Measurements from ENCODE around the gene IRS1. TPM values are rescaled to one million over a fixed set of nuclear protein-coding genes. Genes with fewer than 3 reads are reported as not detected.

Gene IRS1
- total RNA-seq, 1 donor from 2014 or later = 19.8 TPM

DNA sequence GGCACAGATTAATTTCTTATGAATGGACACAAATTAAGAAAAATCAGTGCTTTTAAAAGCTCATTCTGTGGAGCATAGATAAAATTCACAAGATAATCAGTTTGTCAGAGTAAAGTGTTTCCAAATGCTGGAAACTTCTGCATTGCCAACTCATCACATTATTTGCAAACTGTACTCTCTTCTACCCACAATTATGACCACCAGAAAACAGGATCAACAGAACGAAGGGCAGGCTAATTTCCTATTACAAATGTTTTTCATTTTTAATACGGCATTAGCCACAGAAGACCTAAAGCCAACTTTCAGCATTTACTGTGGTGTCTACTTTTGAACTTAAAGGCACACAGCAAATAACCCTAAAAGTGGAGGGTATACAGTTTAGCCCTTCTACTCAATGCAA, 6.0 kb downstream of the IRS1 start:
- no peaks in the 10 kb centered on the region for H3K27me3 Mint-ChIP-seq (ENCODE audit: unreplicated experiment)
- H3K4me3 Mint-ChIP-seq (ENCODE audit: unreplicated experiment) = peak overlapping the region; percentile 72
- no peaks in the 10 kb centered on the region for H3K9me3 Mint-ChIP-seq (ENCODE audit: unreplicated experiment)
- H3K27ac Mint-ChIP-seq (ENCODE audit: unreplicated experiment) = peak overlapping the region; percentile 88
- H3K36me3 Mint-ChIP-seq (ENCODE audit: unreplicated experiment) = peaks cover 10% of the 10 kb centered on the region
- H3K4me1 Mint-ChIP-seq (ENCODE audit: unreplicated experiment) = peaks cover 86% of the 10 kb centered on the region
- TF ChIP-seq, protein P1, sequence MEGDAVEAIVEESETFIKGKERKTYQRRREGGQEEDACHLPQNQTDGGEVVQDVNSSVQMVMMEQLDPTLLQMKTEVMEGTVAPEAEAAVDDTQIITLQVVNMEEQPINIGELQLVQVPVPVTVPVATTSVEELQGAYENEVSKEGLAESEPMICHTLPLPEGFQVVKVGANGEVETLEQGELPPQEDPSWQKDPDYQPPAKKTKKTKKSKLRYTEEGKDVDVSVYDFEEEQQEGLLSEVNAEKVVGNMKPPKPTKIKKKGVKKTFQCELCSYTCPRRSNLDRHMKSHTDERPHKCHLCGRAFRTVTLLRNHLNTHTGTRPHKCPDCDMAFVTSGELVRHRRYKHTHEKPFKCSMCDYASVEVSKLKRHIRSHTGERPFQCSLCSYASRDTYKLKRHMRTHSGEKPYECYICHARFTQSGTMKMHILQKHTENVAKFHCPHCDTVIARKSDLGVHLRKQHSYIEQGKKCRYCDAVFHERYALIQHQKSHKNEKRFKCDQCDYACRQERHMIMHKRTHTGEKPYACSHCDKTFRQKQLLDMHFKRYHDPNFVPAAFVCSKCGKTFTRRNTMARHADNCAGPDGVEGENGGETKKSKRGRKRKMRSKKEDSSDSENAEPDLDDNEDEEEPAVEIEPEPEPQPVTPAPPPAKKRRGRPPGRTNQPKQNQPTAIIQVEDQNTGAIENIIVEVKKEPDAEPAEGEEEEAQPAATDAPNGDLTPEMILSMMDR (IDR thresholded peaks at IDR 0.05) = no peak
- no peak for DNase-seq (ENCODE audit: extremely low spot score, unreplicated experiment)

DNA sequence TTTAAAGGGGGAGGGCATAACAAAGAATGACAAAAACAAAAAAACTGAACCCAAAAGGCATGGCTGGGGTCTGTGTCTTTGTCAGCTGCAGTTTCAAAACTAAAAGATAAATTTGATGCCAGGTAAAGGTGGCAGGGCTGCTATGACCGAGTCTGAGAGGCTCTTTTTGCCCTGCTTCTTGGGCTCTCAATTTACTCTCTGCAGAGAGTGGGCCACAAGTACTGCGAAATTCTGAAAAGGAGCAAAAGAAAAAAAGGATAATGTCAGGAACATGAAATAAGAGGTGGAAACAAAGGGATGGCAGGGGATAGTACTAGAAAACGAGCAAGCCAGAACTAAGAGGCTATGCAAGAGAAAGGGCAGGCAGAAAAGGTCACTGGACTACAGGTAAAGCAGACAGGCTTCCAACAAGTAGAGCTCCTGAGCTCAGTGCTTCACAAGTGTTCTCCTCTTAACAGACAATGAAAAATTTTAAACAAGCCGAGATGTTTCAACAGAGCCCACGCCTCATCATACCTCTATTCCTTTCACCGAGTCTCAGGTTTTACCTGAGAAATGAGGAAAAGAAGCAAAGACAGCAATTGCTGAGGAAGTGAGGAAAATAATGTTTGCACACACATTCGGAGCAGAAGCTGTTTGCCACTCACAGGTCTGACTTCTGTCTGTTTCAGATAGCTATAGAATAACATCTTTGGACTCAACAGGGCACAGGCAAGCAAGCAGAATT, 7.3 kb downstream of the IRS1 start:
- TF ChIP-seq, protein P1 (IDR thresholded peaks at IDR 0.05) = no peak
- Mint-ChIP-seq H3K27me3 (ENCODE audit: unreplicated experiment) (no peaks in the 10 kb centered on the region), H3K27ac (ENCODE audit: unreplicated experiment) (peak overlapping the region; percentile 88), H3K4me1 (ENCODE audit: unreplicated experiment) (peaks cover 91% of the 10 kb centered on the region), H3K4me3 (ENCODE audit: unreplicated experiment) (peak overlapping the region; percentile 72), H3K9me3 (ENCODE audit: unreplicated experiment) (no peaks in the 10 kb centered on the region), H3K36me3 (ENCODE audit: unreplicated experiment) (peaks cover 9% of the 10 kb centered on the region)
- DNase-seq (ENCODE audit: extremely low spot score, unreplicated experiment) = no peak

DNA sequence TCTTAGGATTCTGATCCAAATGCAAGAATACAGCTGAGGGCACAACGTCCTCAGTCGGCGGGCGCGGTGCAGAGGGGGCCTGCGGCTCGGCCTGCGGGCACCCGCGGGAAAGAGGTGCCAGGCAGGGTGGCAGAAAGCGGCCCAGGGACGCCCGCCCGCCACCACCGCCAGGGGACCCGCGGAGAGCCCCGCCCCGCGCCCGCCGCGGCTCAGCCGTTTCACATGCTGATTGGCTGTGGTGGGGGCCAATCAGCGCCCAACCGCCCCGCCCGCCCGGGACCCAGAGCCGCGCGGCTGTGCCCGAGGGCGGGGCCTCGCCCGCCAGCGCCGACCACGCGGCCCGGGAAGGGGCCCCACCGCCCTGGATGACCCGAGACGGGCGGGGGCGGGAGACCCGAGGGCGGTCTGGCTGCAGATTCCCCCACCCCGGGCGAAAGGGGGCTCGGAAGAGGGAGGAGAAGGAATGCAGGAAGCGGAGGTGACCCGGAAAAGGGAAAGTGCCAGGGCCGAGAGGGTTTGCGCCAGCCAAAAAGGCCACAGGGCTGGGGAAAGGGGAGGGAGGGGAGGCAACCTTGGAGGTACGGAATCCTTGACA, 8.0 kb downstream of the IRS1 start:
- no peaks in the 10 kb centered on the region for H3K9me3 Mint-ChIP-seq (ENCODE audit: unreplicated experiment)
- peak overlapping the region; percentile 72 for H3K4me3 Mint-ChIP-seq (ENCODE audit: unreplicated experiment)
- H3K27me3 Mint-ChIP-seq (ENCODE audit: unreplicated experiment) = no peaks in the 10 kb centered on the region
- H3K36me3 Mint-ChIP-seq (ENCODE audit: unreplicated experiment) = peaks cover 5% of the 10 kb centered on the region
- peak overlapping the region; percentile 89 for H3K27ac Mint-ChIP-seq (ENCODE audit: unreplicated experiment)
- H3K4me1 Mint-ChIP-seq (ENCODE audit: unreplicated experiment) = peaks cover 89% of the 10 kb centered on the region
- TF ChIP-seq, protein P1 (IDR thresholded peaks at IDR 0.05) = peak; percentile 53
- DNase-seq (ENCODE audit: extremely low spot score, unreplicated experiment) = peak; percentile 95

DNA sequence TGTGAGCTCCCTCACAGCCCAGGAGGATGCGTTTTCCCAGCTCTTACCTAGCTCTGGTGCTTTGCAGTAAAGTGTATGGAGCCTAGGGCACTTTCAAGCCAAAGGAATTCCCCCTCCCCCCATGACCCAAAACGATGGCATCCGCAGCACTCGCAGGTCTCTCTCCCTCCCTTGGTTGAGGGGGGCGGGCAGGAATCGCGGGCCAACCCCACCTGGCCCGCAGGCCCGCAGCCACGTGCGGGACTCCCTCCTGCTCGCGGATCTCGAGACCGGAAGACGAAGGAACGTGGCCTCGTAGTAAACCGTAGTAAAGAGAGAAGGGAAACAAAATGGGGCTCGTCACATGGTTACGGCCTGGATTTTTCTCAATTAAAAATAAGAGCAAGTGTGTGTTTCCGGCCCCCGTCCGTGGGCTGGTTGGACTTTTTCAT, 8.5 kb downstream of the IRS1 start:
- H3K4me1 Mint-ChIP-seq (ENCODE audit: unreplicated experiment) = peaks cover 86% of the 10 kb centered on the region

DNA sequence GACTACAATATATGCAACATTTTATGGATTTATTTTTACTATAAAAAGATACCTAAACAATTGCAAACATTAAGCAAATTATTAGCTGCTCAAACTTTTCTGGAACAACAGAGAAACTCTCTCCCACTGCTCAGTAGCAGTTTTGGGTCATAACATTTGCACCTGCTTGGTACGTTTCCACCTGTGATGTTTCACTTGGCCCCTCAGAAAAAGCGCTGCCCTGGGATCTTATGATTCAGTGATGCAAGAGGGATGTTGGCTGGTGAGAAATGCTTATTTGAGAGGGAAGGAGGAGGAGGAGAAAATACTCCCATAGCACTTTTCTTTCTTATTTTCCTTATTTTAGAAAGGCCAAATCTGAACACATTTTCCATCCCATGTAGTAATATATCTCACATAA, 9.2 kb downstream of the IRS1 start:
- no peaks in the 10 kb centered on the region for H3K27me3 Mint-ChIP-seq (ENCODE audit: unreplicated experiment)
- peak overlapping the region; percentile 89 for H3K27ac Mint-ChIP-seq (ENCODE audit: unreplicated experiment)
- no peak for DNase-seq (ENCODE audit: extremely low spot score, unreplicated experiment)
- peak overlapping the region; percentile 72 for H3K4me3 Mint-ChIP-seq (ENCODE audit: unreplicated experiment)
- no peaks in the 10 kb centered on the region for H3K9me3 Mint-ChIP-seq (ENCODE audit: unreplicated experiment)
- H3K36me3 Mint-ChIP-seq (ENCODE audit: unreplicated experiment) = peaks cover 6% of the 10 kb centered on the region
- H3K4me1 Mint-ChIP-seq (ENCODE audit: unreplicated experiment) = peaks cover 82% of the 10 kb centered on the region
- TF ChIP-seq, protein P1 (IDR thresholded peaks at IDR 0.05) = no peak

More for the DNA sequence above, 8.5 kb downstream of the IRS1 start:
- H3K27ac Mint-ChIP-seq (ENCODE audit: unreplicated experiment) = peak overlapping the region; percentile 89
- peaks cover 4% of the 10 kb centered on the region for H3K36me3 Mint-ChIP-seq (ENCODE audit: unreplicated experiment)
- H3K9me3 Mint-ChIP-seq (ENCODE audit: unreplicated experiment) = no peaks in the 10 kb centered on the region
- H3K4me3 Mint-ChIP-seq (ENCODE audit: unreplicated experiment) = peak overlapping the region; percentile 72
- TF ChIP-seq, protein P1 (IDR thresholded peaks at IDR 0.05) = no peak
- DNase-seq (ENCODE audit: extremely low spot score, unreplicated experiment) = no peak
- H3K27me3 Mint-ChIP-seq (ENCODE audit: unreplicated experiment) = no peaks in the 10 kb centered on the region

All from osteocyte (in vitro differentiated cells).